B cell (primary cell): ENCODE results near the gene RASAL3. TPM values are rescaled to one million over a fixed set of nuclear protein-coding genes. Genes with fewer than 3 reads are reported as not detected.

Source experiments
- ATAC-seq: fragments of 200-7000 bp; cut with Tn5 transposase; one replicate; pipeline ENCODE4 v1.10.0; 2021; ENCODE audit warnings: low read depth, mild to moderate bottlenecking, moderate number of reproducible peaks, moderate library complexity
- CTCF ChIA-PET: fragments of 350-600 bp; sonication (Branson Sonifier 250); formaldehyde crosslinking; loops from one replicate; lab custom pipeline; 2021; ENCODE audit warnings: antibody characterized with exemption, inconsistent platforms; lab: Charles Lee
- POLR2A ChIA-PET: fragments of 350-600 bp; sonication (Branson Sonifier 250); formaldehyde crosslinking; loops from one replicate; lab custom pipeline; 2021; ENCODE audit warnings: antibody characterized with exemption; lab: Charles Lee
- DNase-seq: peaks from one replicate; pipeline ENCODE4 v3.0.0; 2013
- H2AFZ ChIP-seq: 2 replicates; pipeline ENCODE4 v1.6.1; 2012; ENCODE audit warnings: mild to moderate bottlenecking, low read depth, low read length; ENCODE audit not compliant: insufficient read depth, poor library complexity, severe bottlenecking
- H3K27ac ChIP-seq, 2 donors: 1 replicate in 1 of 2; 2 replicates in 1 of 2; pipeline ENCODE4 v1.5.1; 2012 to 2013; ENCODE audit warnings: low read length in 2 of 2, mild to moderate bottlenecking in 2 of 2, moderate library complexity in 1 of 2
- H3K27me3 ChIP-seq, 4 experiments: fragments of 200-600 bp in 1 of 4; sonication (generic) in 1 of 4; replicated peaks in 1 of 4; 1 replicate in 2 of 4; 2 replicates in 2 of 4; pipeline versions ENCODE4 v1.6.1 to v1.7.0; 2013 to 2016; ENCODE audit warnings: low read length in 3 of 4, mild to moderate bottlenecking in 2 of 4, mixed read lengths in 1 of 4, moderate library complexity in 1 of 4; ENCODE audit not compliant: insufficient read depth in 4 of 4, control insufficient read depth in 3 of 4; ENCODE audit errors: control extremely low read depth in 1 of 4
- H3K36me3 ChIP-seq, 2 experiments: replicated peaks in 1 of 2; 1 replicate in 1 of 2; 2 replicates in 1 of 2; pipeline versions ENCODE4 v1.6.1 to v1.7.1; 2013; ENCODE audit warnings: low read length in 1 of 2; ENCODE audit not compliant: insufficient read depth in 2 of 2, control insufficient read depth in 1 of 2; ENCODE audit errors: control extremely low read depth in 1 of 2, extremely low read depth in 1 of 2
- H3K4me1 ChIP-seq, 2 donors: fragments of 200-600 bp in 1 of 2; sonication (generic) in 1 of 2; 1 replicate in 1 of 2; 2 replicates in 1 of 2; pipeline versions ENCODE4 v1.5.1 to v1.6.1; 2013 to 2017; ENCODE audit warnings: low read length in 2 of 2; ENCODE audit not compliant: control insufficient read depth in 2 of 2, insufficient read depth in 2 of 2
- H3K4me2 ChIP-seq: replicated peaks from 2 replicates; pipeline ENCODE3; 2012; ENCODE audit warnings: mild to moderate bottlenecking, low read depth, low read length; ENCODE audit not compliant: poor library complexity, severe bottlenecking
- H3K4me3 ChIP-seq, 5 experiments: fragments of 200-600 bp in 1 of 5; sonication (generic) in 1 of 5; 1 replicate in 3 of 5; 2 replicates in 2 of 5; pipeline versions ENCODE4 v1.5.1 to v1.7.0; 2011 to 2016; ENCODE audit warnings: low read length in 4 of 5, mild to moderate bottlenecking in 4 of 5, low read depth in 2 of 5, control low read depth in 1 of 5, moderate library complexity in 1 of 5; ENCODE audit not compliant: insufficient read depth in 1 of 5; ENCODE audit errors: control extremely low read depth in 1 of 5, extremely low read depth in 1 of 5
- H3K79me2 ChIP-seq: fragments of 200-600 bp; sonication (generic); one replicate; pipeline ENCODE4 v1.6.0; 2016; ENCODE audit warnings: low read length; ENCODE audit not compliant: control insufficient read depth, insufficient read depth
- H3K9ac ChIP-seq: fragments of 200-600 bp; sonication (generic); 2 replicates; pipeline ENCODE4 v1.6.1; 2017; ENCODE audit warnings: mild to moderate bottlenecking, low read length, moderate library complexity
- H3K9me3 ChIP-seq, 3 donors: one replicate each; pipeline versions ENCODE4 v1.6.1 to v1.7.1; 2013; ENCODE audit warnings: low read length in 2 of 3; ENCODE audit not compliant: control insufficient read depth in 2 of 3, insufficient read depth in 1 of 3; ENCODE audit errors: control extremely low read depth in 1 of 3
- H4K20me1 ChIP-seq: 2 replicates; pipeline ENCODE4 v1.6.0; 2012; ENCODE audit warnings: mild to moderate bottlenecking, low read length; ENCODE audit not compliant: insufficient read depth, control insufficient read depth, poor library complexity, severe bottlenecking
- H3K27ac Mint-ChIP-seq: one replicate; pipeline ENCODE4 v1.8.0; 2021; ENCODE audit warnings: mixed read lengths
- H3K27me3 Mint-ChIP-seq: one replicate; pipeline ENCODE4 v1.8.0; 2021; ENCODE audit warnings: mixed read lengths
- H3K4me1 Mint-ChIP-seq: one replicate; pipeline ENCODE4 v1.8.0; 2021; ENCODE audit warnings: mixed read lengths
- H3K4me3 Mint-ChIP-seq: one replicate; pipeline ENCODE4 v1.8.0; 2021; ENCODE audit warnings: mixed read lengths
- H3K9me3 Mint-ChIP-seq: one replicate; pipeline ENCODE4 v1.8.0; 2022; ENCODE audit warnings: mixed read lengths; ENCODE audit not compliant: insufficient read depth
- CTCF ChIP-seq: fragments of 200-600 bp; IDR thresholded peaks from one replicate; pipeline ENCODE4 v1.8.0; 2022; ENCODE audit warnings: antibody characterized with exemption, mild to moderate bottlenecking
- EZH2 ChIP-seq: IDR thresholded peaks from 2 replicates; pipeline ENCODE4 v1.6.1; 2012; ENCODE audit warnings: borderline replicate concordance, low read depth, mild to moderate bottlenecking, moderate library complexity, low read length; ENCODE audit not compliant: insufficient read depth, poor library complexity, severe bottlenecking
- WGBS: methylation state at CpG from one replicate; pipeline ENCODE4 v1.1.5; 2013; ENCODE audit warnings: missing lambda C conversion rate; ENCODE audit not compliant: insufficient coverage; 5-methylcytosine and 5-hydroxymethylcytosine counted together
- intact Hi-C: fragments of 100-400 bp; cut with micrococcal nuclease; formaldehyde crosslinking; loops from one replicate; pipeline ENCODE4 v1.10.0; 2022
- polyA plus RNA-seq: library from polyadenylated mRNA; depleted of rRNA; stranded (reverse); fragments of >200 nt; gene quantifications from 2 replicates; pipeline ENCODE4 v1.2.3, GENCODE V29; 2012
- total RNA-seq, 2 donors: library from RNA; stranded (reverse); fragments of 120-200 nt in 1 of 2; gene quantifications; 1 replicate in 1 of 2; 2 replicates in 1 of 2; pipeline versions ENCODE4 v1.2.3 to v1.2.4, GENCODE V29; 2013 to 2022

The RASAL3 gene
- total and polyA plus RNA-seq, 2 donors (not counting 1 experiment from before 2014, with no cell fraction given), result 95.3 to 154 TPM

DNA sequence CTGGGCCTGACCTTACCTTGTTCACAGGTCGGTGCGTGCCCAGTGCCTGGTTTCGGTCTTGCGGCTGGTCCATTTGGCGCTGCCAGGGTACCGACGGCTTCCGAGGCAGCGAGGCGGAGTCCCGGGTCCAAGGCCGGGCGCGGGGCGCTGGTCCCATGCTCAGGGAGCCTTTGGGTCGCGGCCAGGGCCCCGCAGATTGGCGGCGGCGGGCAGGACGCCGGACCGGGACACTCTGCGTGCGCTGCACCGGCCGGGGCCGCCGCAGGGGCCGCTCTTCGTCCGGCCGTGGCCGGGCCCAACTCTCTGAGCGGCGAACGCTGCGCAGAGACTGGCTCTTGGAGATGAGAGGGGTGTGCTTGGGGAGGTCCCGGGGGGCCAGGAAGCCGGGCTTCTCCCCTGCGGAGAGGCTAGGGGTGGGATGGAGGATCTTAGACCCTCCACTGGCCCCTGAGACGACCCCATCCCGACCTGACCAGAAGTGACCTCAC is 11.2 kb downstream of the RASAL3 start:
- Histone ChIP-seq H2AFZ (no peak overlapping the region), H3K4me2 (no peak overlapping the region), H3K27ac (no peak overlapping the region), H3K4me3 (no peak overlapping the region), H3K9me3 (peaks cover 0 to 4% (median 0%) of the 10 kb centered on the region in 3 donors), H3K79me2 (peaks cover 9% of the 10 kb centered on the region), H3K36me3 (peaks cover 6 to 51% of the 10 kb centered on the region in 2 experiments), H3K9ac (no peak overlapping the region), H3K27me3 (no peaks in the 10 kb centered on the region), H3K4me1 (peaks cover 8 to 17% of the 10 kb centered on the region in 2 donors), H4K20me1 (peaks cover 22% of the 10 kb centered on the region)
- ATAC-seq, result no peak
- Mint-ChIP-seq H3K27ac (no peak overlapping the region), H3K9me3 (no peaks in the 10 kb centered on the region), H3K27me3 (no peaks in the 10 kb centered on the region), H3K4me3 (no peak overlapping the region), H3K4me1 (peaks cover 12% of the 10 kb centered on the region)
- intact Hi-C loops, result no loop called here
- no peak for TF ChIP-seq EZH2
- TF ChIP-seq CTCF, result no peak
- DNase-seq, result no peak
- ChIA-PET CTCF (no interaction called here), POLR2A (interaction anchor here (1.1 kb wide), 1 partner anchor 1681 kb away, joined by 5 read pairs; no protein-coding TSS in a partner anchor)
- 98% methylated on average over 40 of the region's 44 CpGs for WGBS
